HepG2 (cell line): ENCODE measurements around the gene ZNF540. TPM values are rescaled to one million over a fixed set of nuclear protein-coding genes. Genes with fewer than 3 reads are reported as not detected.

ENCODE experiments used
- BRCA1 ChIP-seq: sonication (generic); formaldehyde crosslinking; IDR thresholded peaks from 2 replicates; pipeline ENCODE4 v1.4.0; 2020; ENCODE audit warnings: missing genetic modification reagents
- FOXO1 ChIP-seq: sonication (generic); formaldehyde crosslinking; IDR thresholded peaks from 2 replicates; pipeline ENCODE4 v1.4.0; 2020; ENCODE audit warnings: missing genetic modification reagents
- GABPB1 ChIP-seq: IDR thresholded peaks from 2 replicates; pipeline ENCODE4 v1.6.1; 2016; ENCODE audit warnings: mild to moderate bottlenecking, missing genetic modification reagents, moderate library complexity, missing compliant biosample characterization
- GFI1 ChIP-seq: sonication (generic); formaldehyde crosslinking; IDR thresholded peaks from 2 replicates; pipeline ENCODE4 v1.5.0; 2020; ENCODE audit warnings: missing genetic modification reagents, mild to moderate bottlenecking, borderline replicate concordance
- GPN1 ChIP-seq: sonication (generic); formaldehyde crosslinking; IDR thresholded peaks from 2 replicates; pipeline ENCODE4 v1.5.1; 2020; ENCODE audit warnings: missing genetic modification reagents, borderline replicate concordance
- GZF1 ChIP-seq: sonication (generic); formaldehyde crosslinking; IDR thresholded peaks from 2 replicates; pipeline ENCODE4 v1.5.1; 2020; ENCODE audit warnings: mild to moderate bottlenecking, missing genetic modification reagents
- HMG20B ChIP-seq: conservative IDR thresholded peaks from 2 replicates; pipeline ENCODE4 v1.6.1; 2016; ENCODE audit warnings: missing genetic modification reagents, missing compliant biosample characterization
- HNRNPL ChIP-seq: fragments of 200-400 bp; formaldehyde crosslinking; IDR thresholded peaks from 2 replicates; pipeline ENCODE4 v1.6.1; 2017; ENCODE audit warnings: mild to moderate bottlenecking, low read depth, low read length
- HOXA9 ChIP-seq: sonication (generic); formaldehyde crosslinking; IDR thresholded peaks from 2 replicates; pipeline ENCODE4 v1.8.1; 2022; ENCODE audit warnings: missing genetic modification reagents, mild to moderate bottlenecking, moderate library complexity, borderline replicate concordance
- LCORL ChIP-seq, 2 experiments: fragments of 450-650 bp in 1 of 2; sonication (generic) in 1 of 2; formaldehyde crosslinking in 1 of 2; IDR thresholded peaks; 2 replicates each; pipeline versions ENCODE4 v1.5.0 to v1.6.1; 2017 to 2020; ENCODE audit warnings: antibody characterized with exemption in 1 of 2, missing genetic modification reagents in 1 of 2
- MBD4 ChIP-seq: IDR thresholded peaks from 2 replicates; pipeline ENCODE4 v1.6.1; 2012; ENCODE audit warnings: low read length, inconsistent platforms, borderline replicate concordance
- NFE2L2 ChIP-seq: fragments of 150-350 bp; IDR thresholded peaks from 2 replicates; pipeline ENCODE4 v1.6.1; 2014; ENCODE audit warnings: low read length
- PHF8 ChIP-seq: sonication (generic); formaldehyde crosslinking; IDR thresholded peaks from 2 replicates; pipeline ENCODE4 v1.5.0; 2020; ENCODE audit warnings: missing genetic modification reagents
- PREB ChIP-seq: sonication (generic); formaldehyde crosslinking; IDR thresholded peaks from 2 replicates; pipeline ENCODE4 v1.4.0; 2020; ENCODE audit warnings: missing genetic modification reagents
- RBAK ChIP-seq: sonication (generic); formaldehyde crosslinking; IDR thresholded peaks from 2 replicates; pipeline ENCODE4 v1.5.1; 2020; ENCODE audit warnings: mild to moderate bottlenecking, missing genetic modification reagents
- RELA ChIP-seq: sonication (generic); formaldehyde crosslinking; IDR thresholded peaks from 2 replicates; pipeline ENCODE4 v1.4.0; 2020; ENCODE audit warnings: missing genetic modification reagents
- REST ChIP-seq, 2 experiments: IDR thresholded peaks; 2 replicates each; pipeline ENCODE4 v1.6.1; 2011 to 2012; ENCODE audit warnings: low read length in 2 of 2, borderline replicate concordance in 1 of 2, low read depth in 1 of 2, mild to moderate bottlenecking in 1 of 2, moderate library complexity in 1 of 2
- RORA ChIP-seq: sonication (generic); formaldehyde crosslinking; IDR thresholded peaks from 2 replicates; pipeline ENCODE4 v1.5.0; 2020; ENCODE audit warnings: mild to moderate bottlenecking, missing genetic modification reagents, moderate library complexity
- SNAPC2 ChIP-seq: sonication (generic); formaldehyde crosslinking; IDR thresholded peaks from 2 replicates; pipeline ENCODE4 v1.8.1; 2022; ENCODE audit warnings: mild to moderate bottlenecking, missing genetic modification reagents
- SRSF1 ChIP-seq: fragments of 200-400 bp; formaldehyde crosslinking; optimal IDR thresholded peaks from 2 replicates; pipeline ENCODE3; 2017; ENCODE audit warnings: mild to moderate bottlenecking, low read depth, low read length, moderate library complexity
- WIZ ChIP-seq: sonication (generic); formaldehyde crosslinking; IDR thresholded peaks from 2 replicates; pipeline ENCODE4 v1.5.1; 2020; ENCODE audit warnings: mild to moderate bottlenecking, missing genetic modification reagents
- ZNF263 ChIP-seq: sonication (generic); formaldehyde crosslinking; IDR thresholded peaks from 2 replicates; pipeline ENCODE4 v1.4.0; 2020; ENCODE audit warnings: missing genetic modification reagents
- ZNF382 ChIP-seq: sonication (generic); formaldehyde crosslinking; IDR thresholded peaks from 2 replicates; pipeline ENCODE4 v1.5.0; 2020; ENCODE audit warnings: missing genetic modification reagents, mild to moderate bottlenecking, borderline replicate concordance
- ZNF468 ChIP-seq: sonication (generic); formaldehyde crosslinking; IDR thresholded peaks from 2 replicates; pipeline ENCODE4 v1.8.0; 2022; ENCODE audit warnings: mild to moderate bottlenecking, moderate library complexity, missing genetic modification reagents
- ZNF513 ChIP-seq: sonication (generic); formaldehyde crosslinking; conservative IDR thresholded peaks from 2 replicates; pipeline ENCODE4 v1.5.0; 2020; ENCODE audit warnings: missing genetic modification reagents
- ZNF598 ChIP-seq: sonication (generic); formaldehyde crosslinking; IDR thresholded peaks from 2 replicates; pipeline ENCODE4 v1.5.1; 2020; ENCODE audit warnings: mild to moderate bottlenecking, missing genetic modification reagents, borderline replicate concordance
- ZNF766 ChIP-seq: sonication (generic); formaldehyde crosslinking; IDR thresholded peaks from 2 replicates; pipeline ENCODE4 v1.5.0; 2020; ENCODE audit warnings: missing genetic modification reagents, borderline replicate concordance
- polyA plus RNA-seq, 8 experiments: library from polyadenylated mRNA; depleted of rRNA in 3 of 8; stranded (reverse) in 7 of 8; unstranded in 1 of 8; fragments of >200 nt; fragmentation: Illumina TruSeq in 4 of 8; extraction: Trizol in 4 of 8; gene quantifications; 2 replicates each; pipeline versions ENCODE4 v1.2.1 to v1.2.3, GENCODE V29; 2011 to 2016; ENCODE audit warnings: low read depth in 4 of 8, missing spikeins in 1 of 8, mixed read lengths in 1 of 8; ENCODE audit not compliant: insufficient read depth in 1 of 8
- total RNA-seq, 5 experiments: library from RNA; depleted of rRNA; stranded (reverse); fragments of >200 nt; fragmentation: Illumina TruSeq; extraction: Trizol; gene quantifications; 2 replicates each; pipeline ENCODE4 v1.2.3, GENCODE V29; 2016; ENCODE audit warnings: low read depth in 1 of 5

The ZNF540 gene
- total and polyA plus RNA-seq, 2 of the 13 experiments (the other 11 are each of a cell fraction or from before 2014, with no cell fraction given) = 0.21 to 0.40 TPM

- TF ChIP-seq ZNF382 = no peak
- TF ChIP-seq RBAK (CRISPR knock-in tag) = no peak
- no peak for TF ChIP-seq ZNF766 (CRISPR knock-in tag)
- TF ChIP-seq FOXO1 (CRISPR knock-in tag) = peak; percentile 32; the same call in 1 of the 2 replicates
- TF ChIP-seq HNRNPL = 0 out of 2 replicates have a peak, but pooled peaks have one; percentile 0
- TF ChIP-seq RORA (CRISPR knock-in tag) = no peak
- TF ChIP-seq ZNF263 = no peak
- TF ChIP-seq RELA (CRISPR knock-in tag) = no peak
- 0 out of 2 replicates have a peak, but pooled peaks have one; percentile 88 for TF ChIP-seq ZNF598 (CRISPR knock-in tag)
- TF ChIP-seq BRCA1 (CRISPR knock-in tag) = no peak
- TF ChIP-seq GZF1 (CRISPR knock-in tag) = no peak
- no peak for TF ChIP-seq REST (IDR thresholded peaks at IDR 0.05; ENCODE audit: borderline replicate concordance in 1 of 2, low read depth in 1 of 2, low read length in 2 of 2)
- TF ChIP-seq WIZ (CRISPR knock-in tag) = 0 out of 2 replicates have a peak, but pooled peaks have one; percentile 49
- peak; percentile 13; the same call in 1 of the 2 replicates for TF ChIP-seq HMG20B (CRISPR knock-in tag)
- no peak for TF ChIP-seq HOXA9 (CRISPR knock-in tag)
- no peak for TF ChIP-seq ZNF468
- TF ChIP-seq PHF8 (CRISPR knock-in tag) = peak; percentile 98
- TF ChIP-seq SRSF1 = no peak
- TF ChIP-seq GABPB1 = peak; percentile 52; the same call in 1 of the 2 replicates
- TF ChIP-seq NFE2L2 = no peak
- no peak for TF ChIP-seq ZNF513 (CRISPR knock-in tag)
- TF ChIP-seq SNAPC2 (CRISPR knock-in tag) = peak; percentile 54; the same call in 1 of the 2 replicates
- TF ChIP-seq LCORL (IDR thresholded peaks at IDR 0.05) = no peak
- no peak; the same call in none of the 2 replicates for TF ChIP-seq LCORL (CRISPR knock-in tag; IDR thresholded peaks at IDR 0.05)
- no peak for TF ChIP-seq GPN1 (CRISPR knock-in tag)
- no peak for TF ChIP-seq PREB (CRISPR knock-in tag)
- TF ChIP-seq GFI1 (CRISPR knock-in tag) = peak; percentile 6; the same call in 1 of the 2 replicates
- TF ChIP-seq MBD4 = no peak
Observed at GRCh38 chr19:37655301-37655688, 60.6 kb downstream of the ZNF540 start, which contains the start of gene ZFP30 (continued).
